AG08395 (cell line): ENCODE measurements around the gene USP24.

Experiments
- DNase-seq: peaks from one replicate; pipeline ENCODE4 v3.0.0; 2012; ENCODE audit warnings: mixed read lengths, low spot score

Gene USP24, protein sequence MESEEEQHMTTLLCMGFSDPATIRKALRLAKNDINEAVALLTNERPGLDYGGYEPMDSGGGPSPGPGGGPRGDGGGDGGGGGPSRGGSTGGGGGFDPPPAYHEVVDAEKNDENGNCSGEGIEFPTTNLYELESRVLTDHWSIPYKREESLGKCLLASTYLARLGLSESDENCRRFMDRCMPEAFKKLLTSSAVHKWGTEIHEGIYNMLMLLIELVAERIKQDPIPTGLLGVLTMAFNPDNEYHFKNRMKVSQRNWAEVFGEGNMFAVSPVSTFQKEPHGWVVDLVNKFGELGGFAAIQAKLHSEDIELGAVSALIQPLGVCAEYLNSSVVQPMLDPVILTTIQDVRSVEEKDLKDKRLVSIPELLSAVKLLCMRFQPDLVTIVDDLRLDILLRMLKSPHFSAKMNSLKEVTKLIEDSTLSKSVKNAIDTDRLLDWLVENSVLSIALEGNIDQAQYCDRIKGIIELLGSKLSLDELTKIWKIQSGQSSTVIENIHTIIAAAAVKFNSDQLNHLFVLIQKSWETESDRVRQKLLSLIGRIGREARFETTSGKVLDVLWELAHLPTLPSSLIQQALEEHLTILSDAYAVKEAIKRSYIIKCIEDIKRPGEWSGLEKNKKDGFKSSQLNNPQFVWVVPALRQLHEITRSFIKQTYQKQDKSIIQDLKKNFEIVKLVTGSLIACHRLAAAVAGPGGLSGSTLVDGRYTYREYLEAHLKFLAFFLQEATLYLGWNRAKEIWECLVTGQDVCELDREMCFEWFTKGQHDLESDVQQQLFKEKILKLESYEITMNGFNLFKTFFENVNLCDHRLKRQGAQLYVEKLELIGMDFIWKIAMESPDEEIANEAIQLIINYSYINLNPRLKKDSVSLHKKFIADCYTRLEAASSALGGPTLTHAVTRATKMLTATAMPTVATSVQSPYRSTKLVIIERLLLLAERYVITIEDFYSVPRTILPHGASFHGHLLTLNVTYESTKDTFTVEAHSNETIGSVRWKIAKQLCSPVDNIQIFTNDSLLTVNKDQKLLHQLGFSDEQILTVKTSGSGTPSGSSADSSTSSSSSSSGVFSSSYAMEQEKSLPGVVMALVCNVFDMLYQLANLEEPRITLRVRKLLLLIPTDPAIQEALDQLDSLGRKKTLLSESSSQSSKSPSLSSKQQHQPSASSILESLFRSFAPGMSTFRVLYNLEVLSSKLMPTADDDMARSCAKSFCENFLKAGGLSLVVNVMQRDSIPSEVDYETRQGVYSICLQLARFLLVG (N-terminal part only)

GRCh38 chr1:55215194-55216021 lies at the start of gene USP24:
USP24 (minus strand) TSS chr1:55215364; CDS start chr1:55215113, 251 bp downstream.
- peak; percentile 85 for DNase-seq

DNA sequence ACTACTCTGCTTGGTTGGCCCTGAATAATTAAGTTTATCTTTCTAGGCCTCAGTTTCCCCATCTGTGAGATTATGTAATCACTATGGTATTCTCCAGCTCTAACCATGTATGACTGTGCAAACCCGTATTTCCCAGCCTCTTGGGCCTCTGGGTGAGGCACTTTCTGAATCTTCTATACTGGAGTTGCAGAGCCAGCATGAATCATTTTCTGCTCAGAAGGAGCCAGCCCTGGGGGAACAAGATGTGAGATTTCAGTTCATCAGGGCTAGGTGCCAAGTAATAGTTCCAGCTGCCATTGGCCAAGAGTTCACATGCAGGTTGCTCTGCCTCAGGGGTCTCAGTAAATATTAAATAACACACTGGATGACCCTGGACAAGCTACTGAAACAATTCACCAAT lies 47.7 kb upstream of the USP24 start:
- DNase-seq, result peak; percentile 44

GRCh38 chr1:55259911-55260609 lies 44.9 kb upstream of the USP24 start:
- DNase-seq, result no peak

DNA sequence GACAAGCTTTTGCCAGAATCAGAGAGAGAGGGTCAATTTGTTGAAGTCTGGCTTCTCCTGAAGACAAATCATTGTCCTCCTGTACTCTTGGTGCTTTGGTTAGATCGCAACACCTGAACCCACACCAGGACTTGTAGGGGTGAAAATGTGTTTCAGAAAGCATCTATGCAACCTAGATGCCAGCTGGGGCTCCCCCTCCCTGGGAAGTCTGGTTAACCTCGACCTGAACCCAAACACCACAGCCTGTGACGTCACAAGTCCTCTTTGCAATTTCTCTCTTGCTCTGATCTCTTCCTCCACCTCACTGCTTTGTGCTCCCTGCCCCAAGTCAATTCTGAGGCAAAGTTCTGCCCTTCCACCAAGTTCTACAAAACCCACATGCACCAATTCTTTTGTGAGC lies 42.8 kb upstream of the USP24 start:
- no peak for DNase-seq

DNA sequence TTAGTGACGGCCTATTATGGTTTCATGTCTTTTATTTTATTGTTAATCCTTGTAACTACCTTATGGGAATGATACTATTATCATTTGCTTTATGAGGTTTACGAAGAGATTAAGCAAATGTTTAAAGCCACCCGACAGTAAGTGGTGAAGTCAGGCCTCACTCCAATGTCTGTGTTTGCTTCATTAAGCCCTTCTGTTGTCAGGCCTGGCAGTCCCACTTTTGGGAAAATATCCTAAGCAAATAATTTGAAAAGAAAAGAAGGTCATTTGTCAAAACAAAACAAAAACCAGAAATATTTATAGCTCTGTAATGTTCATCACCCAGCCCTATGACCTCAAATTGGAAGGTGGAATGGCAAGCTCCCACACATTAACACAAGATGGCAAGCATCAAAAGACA lies 40.7 kb upstream of the USP24 start:
- no peak for DNase-seq

DNA sequence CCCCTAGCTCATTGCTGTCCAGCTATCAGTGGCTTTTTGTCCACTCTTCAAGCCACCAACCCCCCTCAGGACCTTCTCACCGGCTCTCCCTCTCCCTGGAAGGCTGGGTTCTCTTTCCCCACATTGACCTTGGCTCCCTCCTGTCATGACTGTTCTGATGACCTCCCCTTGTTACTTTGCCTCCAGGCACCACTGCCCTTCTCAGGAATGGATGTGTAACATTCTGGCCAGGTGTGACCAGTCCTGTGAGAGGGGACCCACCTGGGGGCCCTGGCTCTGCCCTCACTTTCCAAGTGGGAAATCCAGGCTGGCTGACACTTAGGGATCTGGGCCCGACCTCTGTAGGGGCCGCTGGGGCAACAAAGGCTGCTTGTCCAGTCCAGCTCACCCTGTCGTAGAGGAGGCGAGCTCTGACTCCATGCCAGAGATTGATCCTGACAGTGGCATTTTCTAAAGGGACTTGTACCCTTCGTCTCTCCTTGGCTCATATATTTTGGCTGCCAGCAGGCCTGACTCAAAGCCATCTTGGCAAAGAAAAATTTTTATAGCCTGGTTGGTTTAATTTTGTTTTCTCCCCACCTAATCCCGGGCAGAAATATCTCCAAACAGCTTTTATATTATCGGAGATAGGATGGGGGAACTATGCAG lies 37.9 kb upstream of the USP24 start:
- no peak for DNase-seq

DNA sequence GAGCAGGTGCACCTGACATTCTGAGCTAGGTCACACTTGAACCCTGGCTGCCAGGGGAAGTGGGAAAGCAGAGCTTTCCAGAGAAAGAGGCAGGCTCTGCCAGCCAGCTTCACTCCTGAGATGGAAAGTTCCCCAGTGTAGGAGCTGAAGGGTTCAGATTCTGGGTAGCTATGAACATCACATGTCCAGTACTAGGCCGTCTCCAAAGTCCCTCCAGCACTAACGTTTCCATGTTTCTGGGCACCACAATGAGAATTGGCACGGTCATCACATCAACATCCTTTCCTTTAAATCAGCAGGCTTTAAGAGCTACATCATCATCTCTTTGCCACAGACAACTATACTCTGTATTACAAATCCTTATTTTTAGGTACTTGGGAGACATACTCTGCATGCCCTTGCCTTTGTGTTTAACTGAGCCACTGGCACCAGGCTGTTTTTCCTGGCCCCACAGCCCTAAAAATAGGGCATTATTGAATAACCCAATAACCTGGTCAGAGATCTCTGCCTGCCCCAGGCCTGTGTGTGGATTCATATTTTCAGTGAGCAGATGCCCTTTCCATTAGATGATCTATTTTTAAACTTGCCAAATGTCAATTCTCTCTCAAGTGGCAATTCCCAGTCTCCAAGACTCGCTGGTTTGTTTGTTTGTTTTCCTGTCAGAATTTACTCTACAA lies 35.4 kb upstream of the USP24 start:
- no peak for DNase-seq

GRCh38 chr1:55249646-55250398 lies 34.7 kb upstream of the USP24 start:
- no peak for DNase-seq

GRCh38 chr1:55246896-55247295 lies 31.7 kb upstream of the USP24 start:
- DNase-seq, result no peak

DNA sequence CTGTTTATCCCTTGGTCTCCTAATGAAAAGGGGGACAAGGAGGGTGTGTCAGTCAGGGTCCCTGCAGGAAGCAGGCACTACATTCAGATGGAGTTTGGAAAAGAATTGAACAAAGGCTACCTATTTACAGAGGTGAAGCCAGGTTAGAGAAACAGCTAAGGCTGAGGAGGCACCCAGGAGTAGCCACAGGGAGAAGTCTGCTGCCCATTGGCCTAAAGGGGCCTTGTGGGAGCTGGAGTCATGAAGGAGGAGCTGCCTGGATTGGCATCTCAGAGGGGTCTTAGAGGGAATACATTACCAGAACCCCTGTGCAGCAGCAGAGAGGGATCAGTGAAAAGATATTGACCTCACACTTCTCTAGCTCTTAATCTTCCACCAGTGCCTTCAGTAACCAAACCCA lies 31.2 kb upstream of the USP24 start:
- DNase-seq, result no peak

DNA sequence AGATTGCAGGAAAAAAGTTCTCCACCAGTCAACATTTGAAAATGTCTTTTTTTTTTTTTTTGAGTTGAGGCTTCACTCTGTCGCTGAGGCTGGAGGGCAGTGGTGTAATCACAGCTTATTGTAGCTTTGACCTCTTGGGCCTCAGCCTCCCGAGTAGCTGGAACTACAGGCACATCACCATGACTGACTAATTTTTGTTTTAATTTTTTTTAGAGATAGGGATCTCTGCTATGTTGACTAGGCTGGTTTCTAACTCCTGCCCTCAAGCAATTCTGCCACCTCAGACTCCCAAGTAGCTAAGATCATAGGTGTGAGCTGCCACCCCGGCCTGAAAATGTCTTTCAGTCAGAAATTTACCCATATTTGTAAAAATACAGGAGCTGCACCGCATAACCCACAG lies 30.6 kb upstream of the USP24 start:
- DNase-seq, result no peak

DNA sequence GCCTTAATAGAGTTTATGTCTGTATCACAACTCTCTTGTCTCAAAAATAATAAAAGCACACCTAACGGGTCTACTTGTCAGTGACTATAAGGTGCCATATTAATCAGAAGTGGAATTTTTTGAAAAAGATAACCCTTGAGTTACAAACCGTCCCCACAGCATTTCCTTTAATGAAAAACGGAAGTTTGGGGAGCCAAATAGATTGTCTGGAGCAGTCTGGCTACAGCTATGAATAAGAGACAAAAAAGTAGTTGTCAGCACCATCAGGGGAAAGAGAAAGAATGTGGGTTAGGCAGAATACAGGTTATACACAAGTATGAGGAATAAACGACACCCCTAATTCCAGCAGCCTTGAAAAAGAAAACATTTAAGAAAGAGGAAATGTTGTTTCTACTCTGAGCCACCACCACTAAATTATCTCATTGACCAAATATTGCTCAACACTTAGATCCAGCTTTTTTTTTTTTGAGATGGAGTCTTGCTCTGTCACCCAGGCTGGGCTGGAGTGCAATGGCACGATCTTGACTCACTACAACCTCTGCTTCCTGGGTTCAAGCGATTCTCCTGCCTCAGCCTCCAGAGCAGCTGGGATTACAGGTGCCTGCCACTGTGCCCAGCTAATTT lies 29.4 kb upstream of the USP24 start:
- DNase-seq, result peak; percentile 34

- DNase-seq, result no peak
Observed at GRCh38 chr1:55243655-55244054, 28.5 kb upstream of the USP24 start.

- no peak for DNase-seq
Observed at GRCh38 chr1:55239548-55239947, 24.4 kb upstream of the USP24 start.

GRCh38 chr1:55235722-55236121 lies 20.6 kb upstream of the USP24 start:
- peak; percentile 86 for DNase-seq

GRCh38 chr1:55234016-55234415 lies 18.9 kb upstream of the USP24 start:
- peak; percentile 57 for DNase-seq

DNA sequence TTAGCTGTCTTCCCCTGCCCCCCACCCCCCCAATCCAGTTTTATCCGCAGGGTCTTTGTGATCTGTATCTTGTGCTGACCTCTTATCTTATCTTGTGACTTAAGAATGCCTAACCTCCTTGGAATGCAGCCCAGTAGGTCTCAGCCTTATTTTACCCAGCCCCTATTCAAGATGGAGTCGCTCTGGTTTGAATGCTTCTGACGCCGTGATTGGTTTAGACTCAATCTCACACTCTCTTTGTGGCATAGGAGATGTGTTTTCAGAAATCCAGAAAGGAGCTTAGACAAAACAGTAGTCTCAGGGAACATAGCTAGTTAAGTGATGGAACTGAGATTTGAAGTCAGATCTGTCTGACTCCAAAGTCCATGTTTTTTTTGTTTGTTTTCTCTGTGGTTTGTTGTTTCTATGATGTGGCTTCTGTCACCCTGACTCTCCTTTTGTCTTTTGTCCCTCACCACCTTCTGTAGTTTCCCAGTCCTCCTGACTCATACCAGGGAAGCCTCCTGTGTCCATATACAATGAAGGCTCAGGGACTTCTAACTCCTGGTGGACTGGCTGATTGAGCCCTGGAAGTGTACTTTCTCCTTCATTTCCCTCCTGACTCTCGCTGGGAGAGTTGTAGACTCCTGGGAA lies 18.1 kb upstream of the USP24 start:
- no peak for DNase-seq
